HG02885 (cell line): ENCODE data around the gene GALNT4.

Source experiments
- ATAC-seq: cut with Tn5 transposase; IDR thresholded peaks from one replicate; pipeline ENCODE4 v1.9.1; 2021; ENCODE audit warnings: mild to moderate bottlenecking; ENCODE audit not compliant: unreplicated experiment, poor library complexity

The GALNT4 gene

DNA sequence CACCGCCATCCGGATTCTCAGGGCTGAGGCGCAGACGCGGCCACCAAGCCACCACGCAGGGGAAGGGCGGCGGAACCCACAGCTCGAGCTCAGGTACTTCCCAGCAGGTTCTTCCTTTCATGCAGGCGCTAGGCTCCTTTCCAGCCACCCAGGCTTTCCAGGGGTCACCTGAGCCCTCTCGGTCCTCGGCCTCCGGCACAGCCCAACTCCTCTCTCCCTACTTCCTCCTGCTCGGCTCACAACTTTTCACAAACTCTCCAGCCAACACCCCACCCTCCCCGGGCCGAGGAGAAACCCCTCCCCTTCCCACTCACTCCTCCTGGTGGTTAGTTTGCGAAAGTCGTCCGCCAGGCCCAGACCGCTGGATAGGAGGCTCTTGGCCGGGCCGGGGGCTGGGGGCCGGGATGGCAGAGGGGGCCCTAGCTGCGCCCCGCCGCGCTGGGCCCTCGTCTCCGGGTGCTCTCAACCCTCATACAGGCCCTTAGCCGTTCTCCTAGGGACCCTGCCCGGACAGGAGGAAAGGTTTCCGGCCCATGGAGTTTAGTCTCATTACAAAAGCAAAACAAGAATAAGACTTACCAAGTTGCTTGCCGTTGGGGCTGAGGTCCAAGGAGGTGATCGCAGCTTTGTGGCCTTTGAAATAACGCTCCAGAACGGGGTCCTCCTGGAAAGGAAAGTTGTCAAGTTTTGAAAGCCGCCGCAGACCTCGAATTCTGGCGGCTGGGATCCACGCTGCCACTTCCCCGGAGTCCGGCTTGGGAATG, at the start of gene GALNT4:
TSS of gene GALNT4 (minus strand) at position 256 of the 764 bp plus-strand sequence. CDS start at position 9, 247 bp downstream.
- peak; percentile 80 for ATAC-seq

DNA sequence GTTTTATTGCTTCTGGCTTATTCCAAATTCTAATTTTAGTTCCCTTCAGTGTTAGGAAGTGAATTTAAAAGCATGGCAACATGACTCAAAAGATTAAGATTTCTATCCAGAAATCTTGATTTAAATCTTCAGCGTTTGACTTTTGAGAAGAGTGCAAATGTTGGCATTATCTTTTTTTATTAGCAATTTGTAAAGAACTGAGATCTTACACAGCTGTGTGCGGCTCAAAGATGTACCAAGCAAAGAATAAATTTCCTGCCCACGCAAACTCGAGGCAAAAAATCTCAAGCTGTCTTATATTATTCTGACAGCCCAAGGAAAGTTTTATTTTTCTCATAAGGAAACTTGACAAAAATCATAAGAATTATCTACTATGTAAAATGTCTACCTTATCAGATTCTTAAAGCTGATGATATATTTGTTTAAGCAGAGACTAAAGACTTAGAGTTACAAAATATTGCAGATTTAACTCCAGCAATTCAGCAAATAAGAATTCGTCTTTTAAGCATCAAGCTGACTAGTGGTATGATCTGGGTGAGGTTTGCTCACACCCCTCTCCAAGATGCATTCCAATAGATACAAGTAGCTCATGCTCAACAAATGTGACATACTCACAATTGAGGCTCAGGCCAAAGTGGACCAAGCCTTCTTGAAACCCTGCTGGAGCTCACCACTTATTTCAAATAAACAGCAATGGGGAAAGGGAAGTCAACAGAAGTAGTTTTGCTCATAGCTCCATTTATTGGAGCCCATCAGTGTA, 48.6 kb upstream of the GALNT4 start:
- ATAC-seq = no peak

DNA sequence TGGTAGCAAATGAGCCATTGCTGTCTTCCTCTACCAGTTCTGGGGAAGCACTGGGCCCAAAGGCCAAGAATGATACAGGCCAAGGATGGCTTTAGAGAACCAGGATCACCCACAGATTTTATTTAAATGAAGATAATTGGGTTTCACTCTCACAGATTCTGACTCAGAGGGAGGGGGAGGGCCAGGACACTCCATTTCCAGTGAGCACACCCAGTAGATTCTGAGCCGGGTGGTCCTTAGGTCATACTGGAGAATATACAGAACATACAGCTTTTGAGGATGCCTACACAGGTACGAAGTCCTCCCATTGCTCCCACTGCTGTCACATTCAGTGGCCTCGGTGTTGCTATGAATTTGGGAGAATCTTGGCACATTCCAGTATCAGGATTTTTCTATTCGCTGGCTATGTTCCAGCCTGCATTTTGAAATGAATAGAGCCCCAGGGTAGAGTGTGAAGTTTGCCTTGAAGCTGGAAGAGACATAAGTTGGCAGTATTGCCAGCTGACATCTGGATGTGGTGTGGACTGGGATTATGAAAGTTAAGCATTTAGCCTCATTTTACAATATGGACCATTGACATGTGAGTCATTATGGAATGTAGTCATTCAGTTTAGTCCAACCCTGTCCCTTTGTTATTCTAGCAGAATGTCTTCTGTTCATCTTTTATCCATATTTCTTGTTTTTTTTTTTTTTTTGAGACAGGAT, 47.0 kb upstream of the GALNT4 start:
- no peak for ATAC-seq

DNA sequence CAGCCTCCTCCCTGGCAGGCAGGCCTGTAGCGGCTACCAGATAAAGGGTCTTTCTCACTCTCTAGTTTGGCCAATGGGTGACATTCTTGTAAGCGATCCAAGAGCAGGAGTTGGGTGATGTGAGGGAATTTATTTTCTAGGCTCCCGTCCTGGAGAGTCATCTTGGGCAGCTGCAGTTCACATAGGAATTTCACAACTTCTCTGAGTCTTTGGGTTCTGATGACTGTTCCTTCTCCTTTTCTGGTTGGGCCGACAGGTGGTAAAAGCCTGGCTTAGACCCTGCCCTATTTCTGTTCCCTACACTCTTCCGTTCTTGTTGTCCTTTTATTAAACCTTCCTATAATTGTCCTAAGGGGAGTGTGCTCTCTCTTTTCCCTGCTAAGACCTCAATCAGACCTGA, 43.9 kb upstream of the GALNT4 start:
- ATAC-seq = no peak

DNA sequence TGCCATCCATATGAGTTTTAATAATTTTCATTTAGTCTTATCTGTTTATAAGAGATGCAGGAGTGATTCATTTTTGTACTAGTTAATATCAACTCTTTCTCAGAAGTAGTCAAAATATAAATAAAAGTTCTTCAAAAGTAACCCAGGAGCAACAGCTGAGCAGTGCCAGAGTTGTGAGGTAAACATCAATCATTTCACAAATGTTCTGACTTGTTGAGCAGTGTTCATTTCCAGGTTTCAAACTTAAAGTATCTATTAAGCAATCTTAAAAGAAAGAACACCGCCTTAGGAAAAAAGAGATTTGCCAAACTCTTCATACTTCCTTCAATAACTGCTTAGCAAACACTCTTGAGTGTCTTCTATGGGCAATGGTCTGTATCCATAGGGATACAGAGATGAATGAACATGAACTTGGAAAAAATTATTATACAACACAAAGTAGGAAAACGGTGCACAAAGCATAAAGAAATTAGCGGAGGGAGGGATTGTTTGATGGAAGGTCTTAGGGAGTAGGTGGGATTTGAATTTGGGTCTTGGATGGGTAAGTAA, 43.2 kb upstream of the GALNT4 start:
- no peak for ATAC-seq

DNA sequence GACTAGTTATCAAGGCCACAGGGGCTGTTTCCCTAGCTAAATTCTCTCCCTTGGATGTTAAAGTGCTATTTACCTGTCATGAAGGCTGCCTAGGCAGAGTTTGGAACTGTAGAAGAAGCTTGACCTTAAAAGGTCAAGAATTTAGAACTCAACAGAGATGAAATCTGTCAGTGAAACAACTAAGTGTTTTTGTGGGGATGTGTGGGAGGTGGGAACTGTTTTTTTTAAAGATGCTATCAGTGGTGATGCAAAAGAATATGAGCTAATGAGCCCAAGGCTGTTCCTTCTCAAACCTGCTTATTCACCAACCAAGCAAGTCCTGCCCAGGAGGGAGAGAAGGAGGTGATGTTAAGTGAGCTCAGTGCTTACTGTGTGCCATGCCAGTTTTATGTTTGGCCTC, 42.0 kb upstream of the GALNT4 start:
- peak; percentile 68 for ATAC-seq

DNA sequence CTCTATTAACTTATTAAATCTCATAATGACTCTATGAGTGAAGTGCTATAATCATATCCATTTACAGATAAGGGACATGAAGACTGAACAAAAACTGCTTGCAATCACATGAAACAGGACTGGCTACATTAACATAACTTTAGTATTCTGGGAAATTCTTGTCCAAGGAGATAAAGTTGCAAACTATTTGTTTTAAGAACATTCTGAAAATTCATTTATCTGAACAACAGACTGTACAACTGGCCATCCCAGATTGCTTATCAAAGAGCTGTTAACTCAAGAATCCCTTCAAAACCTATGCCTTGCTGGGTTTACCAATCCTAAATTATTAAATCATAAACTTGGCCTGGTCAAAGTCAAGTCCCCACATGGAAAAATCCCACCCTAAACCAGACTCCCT, 40.4 kb upstream of the GALNT4 start:
- no peak for ATAC-seq

DNA sequence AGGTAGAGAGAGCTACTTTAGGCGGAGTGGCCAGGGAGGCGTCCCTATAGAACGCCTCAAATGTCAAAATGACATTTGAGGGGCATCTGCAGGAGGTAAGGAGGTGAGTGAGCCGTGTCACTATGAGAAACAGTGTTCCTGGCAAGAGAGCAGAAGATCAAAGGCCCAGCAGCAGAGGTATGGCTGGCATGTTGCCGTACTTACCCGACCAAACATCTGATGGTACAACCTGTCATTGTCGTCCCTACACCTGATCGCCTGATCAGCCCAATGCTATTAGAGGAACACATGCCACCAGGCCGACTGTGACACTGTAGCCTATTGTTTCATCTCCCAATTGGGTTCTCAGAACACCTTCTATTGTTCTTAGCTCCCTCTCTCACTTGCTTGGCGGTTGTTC, 35.2 kb upstream of the GALNT4 start:
- no peak for ATAC-seq

DNA sequence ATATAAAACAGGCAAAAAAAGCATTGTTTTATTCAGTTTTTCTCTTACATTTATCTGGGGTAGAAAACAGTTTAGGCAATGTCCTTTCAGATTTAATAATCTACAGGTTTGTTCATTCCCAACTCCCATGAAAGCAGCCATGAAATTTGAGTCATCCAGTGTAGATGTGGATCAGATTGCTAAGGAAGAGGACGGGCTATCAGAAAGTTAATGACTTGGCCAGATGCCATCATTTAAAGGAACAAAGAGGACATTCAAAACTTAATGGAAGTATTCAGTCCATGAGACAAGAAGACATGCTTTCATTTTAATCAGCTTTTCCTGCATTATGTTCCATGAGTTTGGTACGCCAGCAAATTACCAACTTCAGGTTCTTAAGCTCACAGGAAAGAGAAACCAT, 32.4 kb upstream of the GALNT4 start:
- no peak for ATAC-seq

DNA sequence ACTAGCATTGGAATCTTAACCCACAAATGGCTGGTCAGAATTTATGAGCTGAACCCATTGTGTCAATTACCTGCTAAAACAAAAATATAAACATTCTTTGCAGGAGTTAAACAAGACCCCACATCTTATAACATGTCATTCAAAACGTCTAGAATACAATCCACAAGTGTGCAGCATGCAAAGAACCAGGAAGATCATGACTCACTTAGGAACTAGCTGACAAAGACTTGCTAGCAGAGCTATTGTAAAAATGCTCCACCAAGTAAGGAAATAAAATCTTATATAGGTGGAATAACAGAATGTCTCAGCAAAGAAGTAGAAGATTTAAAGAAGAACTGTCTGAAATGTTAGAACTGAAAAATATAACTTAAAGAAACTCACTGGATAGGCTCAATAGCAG, 27.8 kb upstream of the GALNT4 start:
- no peak for ATAC-seq

DNA sequence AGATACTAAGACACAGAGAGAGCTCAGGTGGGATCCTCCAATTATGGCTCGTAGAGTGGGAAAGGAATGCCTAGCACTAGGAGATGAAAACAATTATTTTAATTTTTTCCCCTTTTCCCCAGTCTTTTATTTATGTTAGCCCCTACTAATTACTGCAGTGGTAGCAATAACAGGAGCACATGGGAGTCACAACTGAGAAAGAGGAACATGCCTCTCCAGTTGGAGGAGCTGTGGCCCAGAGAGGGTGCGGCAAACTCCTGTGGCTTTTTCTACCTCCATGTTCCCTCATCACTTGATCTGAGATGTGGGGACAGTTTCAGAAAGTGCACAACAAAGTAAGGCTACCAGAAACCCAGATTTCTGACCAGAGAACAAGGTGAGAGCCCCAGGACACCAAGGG, 27.2 kb upstream of the GALNT4 start:
- no peak for ATAC-seq

DNA sequence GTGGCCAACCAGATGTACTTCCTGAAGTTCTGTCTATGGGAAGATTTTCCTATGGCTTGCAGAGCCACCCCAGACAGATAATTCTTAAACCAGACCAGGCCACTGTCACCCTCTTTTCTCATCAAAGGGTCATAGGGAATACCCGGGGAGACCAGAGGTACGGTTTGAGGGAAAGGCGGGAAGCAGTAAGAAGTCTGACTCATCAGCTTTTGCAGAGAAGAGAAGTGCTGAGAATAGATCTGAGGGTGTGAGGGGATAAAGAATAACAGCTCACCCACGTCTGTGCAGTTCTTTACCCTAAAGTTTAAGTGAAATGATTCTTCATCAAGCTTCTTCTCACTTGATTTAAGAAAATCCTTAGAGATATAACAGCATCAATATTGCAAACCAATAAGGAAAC, 22.5 kb upstream of the GALNT4 start:
- ATAC-seq = no peak

DNA sequence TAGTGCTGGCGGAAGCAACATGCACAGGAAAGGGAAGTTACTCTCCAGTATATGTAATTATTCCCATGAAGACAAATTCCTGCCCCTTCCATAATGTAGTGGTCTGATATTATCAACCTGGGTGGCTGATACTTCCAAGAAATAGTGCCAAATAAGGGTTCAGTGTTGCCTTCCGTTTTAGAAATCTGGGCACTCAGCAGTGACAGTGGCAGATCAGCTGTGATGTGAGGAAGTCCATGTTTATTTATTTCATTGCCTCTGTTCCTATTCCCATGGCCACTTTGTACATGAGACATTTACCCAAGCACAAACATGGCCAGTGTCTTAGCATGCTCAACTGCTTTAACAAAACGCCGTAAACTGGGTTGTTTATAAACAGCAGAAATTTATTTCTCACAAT, 21.6 kb upstream of the GALNT4 start:
- ATAC-seq = no peak

DNA sequence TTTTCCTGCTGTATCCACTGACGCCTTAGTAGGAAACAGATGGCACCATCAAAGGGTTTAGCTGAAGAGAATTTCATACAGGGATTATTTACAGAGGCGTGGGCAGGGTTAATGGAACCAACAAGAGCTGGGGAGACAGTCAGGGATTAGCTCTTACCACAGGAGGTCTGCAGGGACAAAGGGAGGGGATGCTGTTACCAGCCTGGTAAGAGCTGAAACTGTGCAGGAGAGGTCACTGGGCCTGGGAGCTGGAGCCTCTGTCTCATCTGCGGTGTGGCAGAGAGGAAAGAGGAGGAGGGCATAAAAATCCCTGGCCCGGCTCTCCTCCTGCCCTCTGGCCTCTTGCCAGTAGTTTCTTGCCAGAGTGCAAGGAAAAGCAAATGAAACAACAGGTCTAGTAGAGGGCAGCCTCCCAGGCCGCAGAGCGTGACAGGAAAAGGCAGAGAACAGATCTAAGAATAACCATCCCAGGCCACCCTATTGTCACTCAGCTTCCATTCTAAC, 20.1 kb upstream of the GALNT4 start:
- no peak for ATAC-seq

DNA sequence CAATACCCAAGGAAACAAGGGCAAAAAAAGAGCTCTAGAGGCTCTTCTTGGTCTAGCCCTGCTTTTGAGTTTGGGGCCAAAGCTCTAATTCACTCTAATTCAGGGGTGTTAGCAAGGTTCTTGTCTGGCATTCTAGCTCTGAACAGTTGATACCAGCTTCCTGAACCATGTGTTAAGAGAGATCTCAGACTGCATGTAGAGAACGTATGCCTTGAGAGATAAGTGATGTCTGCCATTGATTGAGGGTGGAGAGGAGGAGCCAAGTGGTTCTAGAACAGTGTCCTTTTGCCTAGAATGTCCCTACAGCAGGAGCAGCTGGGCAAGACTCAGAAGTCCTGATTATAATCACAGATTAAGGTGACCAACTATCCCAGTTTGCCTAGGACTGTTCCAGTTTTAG, 19.4 kb upstream of the GALNT4 start:
- ATAC-seq = no peak

DNA sequence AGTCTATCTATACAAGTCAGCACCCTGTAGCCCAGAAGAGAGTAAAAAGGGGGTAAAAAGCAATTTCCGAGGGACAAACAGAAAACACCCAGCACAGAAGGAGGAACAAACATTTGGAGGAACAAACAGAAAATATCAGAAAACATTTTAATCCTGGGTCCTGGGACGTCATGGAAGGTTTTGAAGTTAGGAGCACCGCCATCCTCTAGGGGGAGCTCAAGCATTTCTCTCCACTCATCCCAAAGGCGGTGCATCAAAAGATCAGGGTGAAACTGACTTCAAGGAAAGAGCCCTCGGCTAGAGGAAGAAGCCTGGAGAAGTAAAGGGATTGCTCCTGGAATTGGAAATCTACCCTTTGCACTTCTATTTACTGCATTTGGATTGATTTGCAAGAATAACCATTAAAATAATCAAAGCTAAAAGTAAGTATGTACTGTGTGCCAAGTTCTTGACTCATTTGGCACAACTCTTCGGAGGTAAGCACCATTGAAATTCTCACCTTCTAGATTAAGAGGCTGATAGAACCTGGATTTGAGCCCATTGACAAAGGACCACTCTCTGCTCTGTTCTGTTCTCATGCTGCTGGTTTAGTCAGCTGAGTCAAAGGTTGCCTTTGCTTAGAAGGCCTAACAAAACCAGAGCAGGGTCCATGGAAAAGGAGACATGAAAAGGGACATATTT, 18.5 kb upstream of the GALNT4 start:
- peak; percentile 91 for ATAC-seq

DNA sequence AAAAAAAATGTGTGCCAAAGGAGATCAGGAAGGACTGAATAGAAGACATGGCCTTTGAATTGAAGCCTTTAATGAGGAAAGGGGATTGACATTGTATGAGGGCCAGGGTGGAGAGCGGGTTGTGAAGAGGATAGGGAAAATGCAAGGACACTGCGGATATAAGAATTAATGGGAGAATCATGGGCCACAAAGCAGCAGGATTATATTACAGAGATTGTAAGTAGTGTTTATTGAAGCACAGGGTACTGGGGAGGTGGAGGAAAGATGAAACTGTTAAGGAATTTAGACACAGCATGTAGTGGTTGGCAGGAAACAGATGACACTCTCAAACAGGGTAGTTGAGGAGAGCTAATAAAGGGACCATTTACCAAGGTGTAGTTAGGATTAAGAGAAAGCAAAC, 17.6 kb upstream of the GALNT4 start:
- ATAC-seq = no peak

DNA sequence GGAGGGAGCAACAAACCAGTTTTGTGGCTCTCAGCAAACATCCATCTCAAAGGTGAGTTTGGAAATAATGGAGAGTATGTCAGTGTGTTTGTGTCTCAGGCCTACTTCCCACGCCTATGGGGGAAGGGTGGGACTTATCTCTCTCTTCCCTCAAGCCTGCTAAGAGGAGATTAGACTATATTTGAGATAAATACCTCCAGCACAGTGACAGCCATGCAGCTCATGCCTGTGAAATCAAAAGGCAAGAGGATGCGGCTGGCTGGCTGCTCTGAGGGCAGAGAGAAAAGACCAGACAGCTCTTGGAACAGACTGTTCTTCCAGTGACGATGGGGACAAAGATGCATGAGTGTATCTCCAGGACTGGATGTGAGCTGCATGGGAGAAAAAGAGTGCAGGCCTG, 16.0 kb upstream of the GALNT4 start:
- no peak for ATAC-seq

DNA sequence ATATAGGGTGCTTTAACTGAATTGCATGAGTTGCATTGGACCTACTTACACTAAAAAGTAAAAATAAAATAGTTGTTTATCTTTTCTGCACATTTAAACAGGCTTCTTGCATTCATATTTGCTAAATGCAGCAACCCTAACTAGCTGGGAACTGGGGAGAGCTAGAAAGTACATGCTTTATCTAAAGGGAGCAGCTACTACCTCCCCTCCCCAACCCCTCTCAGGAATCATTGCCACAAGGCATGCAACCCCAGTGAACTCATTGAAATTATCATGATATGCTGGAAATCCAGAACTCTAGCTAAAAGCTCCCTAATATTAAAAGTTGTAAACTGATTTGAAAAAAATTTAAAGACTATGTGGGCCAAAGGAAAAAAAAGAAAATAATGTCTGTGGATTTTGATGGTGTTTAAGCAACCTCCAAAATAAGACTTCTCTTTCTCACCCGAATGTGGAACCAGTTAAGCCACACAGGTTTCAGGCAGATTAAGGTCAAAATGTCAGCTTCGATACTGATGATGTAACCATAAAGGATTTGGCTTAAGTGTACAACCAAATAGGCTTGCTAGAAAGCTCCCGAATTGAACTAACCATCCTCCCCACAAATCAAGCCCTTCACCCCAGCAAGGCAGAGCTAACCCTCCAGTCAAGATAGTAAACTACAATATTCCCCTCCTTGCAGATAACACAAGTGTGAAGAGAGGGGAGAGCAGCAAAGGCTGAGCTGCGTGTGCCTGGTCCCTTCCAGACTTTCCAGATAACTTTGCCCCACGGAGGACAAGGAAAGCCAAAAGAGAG, 15.0 kb upstream of the GALNT4 start:
- no peak for ATAC-seq
